WI38 (cell line): ENCODE measurements around the gene MBD3L3.
"Not testable (repeated sequence)": the region's sequence is repeated elsewhere in the genome, so short reads cannot be mapped to it uniquely, and the experiment has no call there.

ENCODE experiments used
- H3K4me3 ChIP-seq: 2 replicates; pipeline ENCODE4 v1.5.1; 2011; ENCODE audit warnings: low read depth, mild to moderate bottlenecking, control low read depth, low read length
- TF ChIP-seq, protein P1 (sequence below): IDR thresholded peaks from 2 replicates; pipeline ENCODE4 v1.5.1; 2012; ENCODE audit warnings: low read depth, mild to moderate bottlenecking, control low read depth, low read length

The MBD3L3 gene

DNA sequence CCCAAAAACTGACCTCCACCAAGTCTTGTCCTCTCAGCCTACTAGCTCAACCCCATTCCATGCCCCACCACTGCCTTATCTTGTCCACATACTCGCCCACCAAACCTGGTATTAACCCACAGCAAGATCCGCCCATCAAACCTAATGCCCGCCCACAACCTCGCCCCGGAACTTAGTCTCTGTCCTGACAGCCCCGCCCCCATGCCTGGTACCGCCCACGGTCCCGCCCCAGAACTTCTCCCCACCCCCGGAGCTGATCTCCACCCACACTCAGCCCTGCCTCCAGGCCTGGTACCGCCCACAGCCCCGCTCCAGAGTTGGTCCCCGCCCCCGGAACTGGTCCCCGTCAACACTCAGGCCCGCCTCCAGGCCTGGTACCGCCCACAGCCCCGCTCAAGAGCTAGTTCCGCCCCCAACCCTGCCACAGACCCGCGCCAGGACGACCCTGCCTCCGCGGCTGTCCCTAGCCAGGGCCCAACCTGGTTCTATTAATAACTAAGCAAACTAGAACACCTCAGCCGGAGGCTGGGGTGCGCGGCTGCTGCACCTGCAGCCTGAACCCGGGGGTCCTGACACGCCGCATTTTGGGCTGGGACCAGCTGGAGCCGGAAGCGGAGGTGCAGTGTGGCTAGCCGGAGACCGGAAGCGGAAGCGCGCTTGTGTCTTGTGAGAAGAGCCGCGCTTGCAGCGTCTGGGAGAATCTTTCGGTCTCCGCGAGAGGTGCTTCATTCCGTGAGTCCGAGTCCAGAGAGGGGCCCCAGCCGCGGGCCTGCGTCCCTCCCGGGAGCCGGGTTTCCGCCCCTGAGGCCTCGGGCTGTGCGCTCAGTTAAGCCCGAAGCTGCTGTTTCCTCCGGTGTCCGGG lies 10.8 kb upstream of the MBD3L3 start, which contains the start of gene ZNF557:
Gene ZNF557 (plus strand): TSS at position 662 of the 862 bp plus-strand sequence. CDS start 5,372 bp downstream, outside the sequence.
- TF ChIP-seq, protein P1, sequence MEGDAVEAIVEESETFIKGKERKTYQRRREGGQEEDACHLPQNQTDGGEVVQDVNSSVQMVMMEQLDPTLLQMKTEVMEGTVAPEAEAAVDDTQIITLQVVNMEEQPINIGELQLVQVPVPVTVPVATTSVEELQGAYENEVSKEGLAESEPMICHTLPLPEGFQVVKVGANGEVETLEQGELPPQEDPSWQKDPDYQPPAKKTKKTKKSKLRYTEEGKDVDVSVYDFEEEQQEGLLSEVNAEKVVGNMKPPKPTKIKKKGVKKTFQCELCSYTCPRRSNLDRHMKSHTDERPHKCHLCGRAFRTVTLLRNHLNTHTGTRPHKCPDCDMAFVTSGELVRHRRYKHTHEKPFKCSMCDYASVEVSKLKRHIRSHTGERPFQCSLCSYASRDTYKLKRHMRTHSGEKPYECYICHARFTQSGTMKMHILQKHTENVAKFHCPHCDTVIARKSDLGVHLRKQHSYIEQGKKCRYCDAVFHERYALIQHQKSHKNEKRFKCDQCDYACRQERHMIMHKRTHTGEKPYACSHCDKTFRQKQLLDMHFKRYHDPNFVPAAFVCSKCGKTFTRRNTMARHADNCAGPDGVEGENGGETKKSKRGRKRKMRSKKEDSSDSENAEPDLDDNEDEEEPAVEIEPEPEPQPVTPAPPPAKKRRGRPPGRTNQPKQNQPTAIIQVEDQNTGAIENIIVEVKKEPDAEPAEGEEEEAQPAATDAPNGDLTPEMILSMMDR, result no peak
- peak within 1 kb of the TSS; percentile 99 for H3K4me3 ChIP-seq

DNA sequence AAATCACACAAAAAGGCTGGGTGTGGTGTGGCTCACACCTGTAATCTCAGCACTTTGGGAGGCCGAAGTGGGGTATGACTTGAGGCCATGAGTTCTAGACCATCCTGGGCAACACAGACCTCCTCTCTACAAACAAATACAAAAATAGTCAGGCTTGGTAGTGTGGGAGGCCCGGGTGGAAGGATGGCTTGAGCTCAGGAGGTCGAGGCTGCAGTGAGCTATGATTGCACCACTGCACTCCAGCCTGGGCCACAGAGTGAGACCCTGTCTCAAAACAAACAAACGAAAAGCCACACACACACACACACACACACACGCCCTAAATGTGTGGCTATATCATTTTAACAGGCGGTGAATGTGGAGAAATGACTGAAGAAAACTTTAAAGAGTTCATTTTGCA lies 10.1 kb upstream of the MBD3L3 start:
- TF ChIP-seq, protein P1, result no peak
- no peak overlapping the region for H3K4me3 ChIP-seq

DNA sequence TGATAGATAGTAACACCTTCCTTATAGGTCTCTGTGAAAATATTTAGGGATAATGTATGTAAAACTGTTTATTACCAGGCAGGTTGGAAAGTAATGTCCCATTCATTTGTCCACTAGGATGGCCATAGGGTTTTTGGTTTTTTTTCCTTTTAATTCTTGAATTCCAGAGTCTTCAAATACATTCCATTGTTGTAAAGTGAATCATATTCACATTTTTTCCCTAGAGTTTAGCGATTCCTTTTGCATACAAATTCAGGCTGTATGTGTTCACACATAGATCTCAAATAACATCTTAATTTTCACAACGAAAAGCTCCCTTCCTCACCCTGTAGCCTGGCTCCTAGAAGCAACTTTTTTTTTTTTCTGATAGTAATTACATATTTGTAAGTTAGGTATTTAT lies 9.2 kb upstream of the MBD3L3 start:
- TF ChIP-seq, protein P1, result no peak
- H3K4me3 ChIP-seq, result no peak overlapping the region

DNA sequence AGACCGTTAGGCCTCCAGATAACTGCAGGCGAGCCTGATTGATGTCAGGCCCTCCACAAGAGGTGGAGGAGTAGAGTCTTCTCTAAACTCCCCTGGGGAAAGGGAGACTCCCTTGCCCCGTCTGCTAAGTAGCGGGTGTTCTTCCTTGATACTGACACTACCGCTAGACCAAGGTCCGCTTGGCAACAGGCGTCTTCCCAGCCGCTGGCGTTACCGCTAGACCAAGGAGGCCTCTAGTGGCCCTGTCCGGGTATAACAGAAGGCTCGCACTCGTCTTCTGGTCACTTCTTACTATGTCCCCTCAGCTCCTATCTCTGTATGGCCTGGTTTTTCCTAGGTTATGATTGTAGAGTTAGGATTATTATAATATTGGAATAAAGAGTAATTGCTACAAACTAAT lies 8.6 kb upstream of the MBD3L3 start:
- not testable (repeated sequence) for H3K4me3 ChIP-seq
- TF ChIP-seq, protein P1, result 0 out of 2 replicates have a peak, but pooled peaks have one; percentile 8

DNA sequence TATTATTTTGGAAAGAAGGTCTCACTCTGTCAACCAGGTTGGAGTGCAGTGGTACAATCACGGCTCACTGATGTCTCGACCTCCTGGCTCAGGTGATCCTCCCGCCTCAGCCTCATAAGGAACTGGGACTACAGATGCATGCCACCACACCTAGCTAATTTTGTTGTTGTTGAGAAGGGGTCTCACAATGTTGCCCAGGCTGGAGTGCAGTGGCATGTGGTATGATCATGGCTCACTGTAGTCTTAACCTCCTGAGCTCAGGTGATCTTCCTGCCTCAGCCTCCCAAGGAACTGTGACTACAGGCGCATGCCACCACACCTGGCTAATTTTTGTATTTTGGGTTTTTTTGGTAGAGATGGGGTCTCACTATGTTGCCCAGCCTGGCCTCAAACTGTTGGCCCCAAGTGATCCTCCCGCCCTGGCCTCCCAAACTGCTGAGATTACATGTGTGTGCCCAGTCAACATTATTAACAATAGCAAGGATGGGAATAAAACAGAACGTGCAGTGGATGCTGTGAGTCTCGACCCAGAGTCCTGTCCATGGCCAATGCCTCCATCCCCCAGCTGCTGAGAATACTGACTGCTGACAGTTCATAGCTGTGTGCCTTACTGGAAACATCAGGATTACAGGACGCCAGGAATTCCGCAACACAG lies 5.4 kb upstream of the MBD3L3 start:
- H3K4me3 ChIP-seq, result no peak overlapping the region
- TF ChIP-seq, protein P1, result no peak

DNA sequence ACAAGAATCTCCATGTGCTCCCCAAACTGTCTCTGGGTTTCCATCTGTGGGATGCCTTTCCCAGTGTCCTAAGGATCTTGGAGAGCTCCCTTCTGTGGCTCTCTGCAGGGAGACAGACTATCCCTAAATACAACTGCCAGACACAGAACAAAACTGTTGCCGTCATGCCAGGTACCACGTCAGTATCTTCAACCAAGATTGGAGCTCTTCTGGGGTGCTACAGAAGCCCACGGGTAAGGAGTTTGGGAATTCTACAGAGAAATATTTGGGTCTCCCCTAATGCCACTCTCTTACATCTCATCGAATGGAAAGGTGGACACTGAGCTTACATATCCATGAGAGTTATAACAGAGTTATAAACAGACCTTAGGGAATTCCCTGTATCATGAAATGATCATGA lies 4.9 kb upstream of the MBD3L3 start:
- no peak overlapping the region for H3K4me3 ChIP-seq
- TF ChIP-seq, protein P1, result no peak

DNA sequence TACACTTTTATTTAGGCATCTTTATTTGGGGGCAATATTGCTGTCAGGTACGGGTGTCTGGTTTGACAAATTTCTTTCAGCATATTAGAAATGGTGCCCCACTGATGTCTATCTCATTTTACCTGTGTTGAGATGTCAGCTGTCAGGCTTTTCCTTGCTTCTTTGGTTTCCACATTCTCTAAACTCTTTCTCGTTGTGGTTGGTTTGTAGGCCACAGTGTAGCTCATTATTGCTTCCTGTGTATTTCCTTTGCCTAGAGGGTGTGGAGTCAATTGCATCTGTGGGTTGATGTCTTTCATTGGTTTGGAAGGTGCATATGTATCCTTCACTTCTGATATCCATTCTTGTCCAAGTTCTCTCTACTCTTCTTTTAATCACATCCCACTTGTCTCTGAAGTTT lies 1.5 kb upstream of the MBD3L3 start:
- H3K4me3 ChIP-seq, result not testable (repeated sequence)

DNA sequence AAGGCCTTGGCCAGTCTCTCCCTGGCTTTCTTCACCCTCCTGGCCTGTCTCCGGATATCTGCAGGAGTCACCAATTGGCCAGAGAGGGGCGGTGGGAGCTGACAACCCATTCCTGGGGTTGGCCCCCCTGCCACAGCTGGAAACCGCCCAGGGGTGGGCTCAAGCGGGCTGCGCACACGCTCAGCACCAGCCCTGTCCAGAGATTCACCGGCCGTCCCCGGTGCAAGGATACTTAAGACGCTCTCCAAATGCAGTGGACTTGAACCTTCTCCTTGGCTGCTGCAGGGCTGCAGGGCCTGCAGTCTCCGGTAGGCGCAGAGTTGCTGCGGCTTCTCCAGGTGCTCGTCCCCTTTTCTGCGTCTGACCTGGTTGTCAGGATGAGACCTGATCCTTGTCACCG lies 2.1 kb downstream of the MBD3L3 start:
- H3K4me3 ChIP-seq, result not testable (repeated sequence)

DNA sequence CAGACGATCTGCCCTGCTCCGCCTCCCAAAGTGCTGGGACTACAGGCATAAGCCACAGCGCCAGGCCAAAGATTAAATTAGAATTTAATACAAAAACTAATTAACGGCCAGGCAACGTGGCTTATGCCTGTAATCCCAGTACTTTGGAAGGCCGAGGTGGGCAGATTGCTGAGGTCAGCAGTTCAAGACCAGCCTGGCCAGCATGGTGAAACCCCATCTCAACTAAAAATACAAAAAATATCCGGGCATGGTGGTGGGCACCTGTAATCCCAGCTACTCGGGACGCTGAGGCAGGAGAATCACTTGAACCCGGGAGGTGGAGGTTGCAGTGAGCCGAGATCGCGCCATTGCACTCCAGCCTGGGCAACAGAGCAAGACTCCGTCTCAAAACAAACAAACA lies 2.8 kb downstream of the MBD3L3 start:
- not testable (repeated sequence) for H3K4me3 ChIP-seq

DNA sequence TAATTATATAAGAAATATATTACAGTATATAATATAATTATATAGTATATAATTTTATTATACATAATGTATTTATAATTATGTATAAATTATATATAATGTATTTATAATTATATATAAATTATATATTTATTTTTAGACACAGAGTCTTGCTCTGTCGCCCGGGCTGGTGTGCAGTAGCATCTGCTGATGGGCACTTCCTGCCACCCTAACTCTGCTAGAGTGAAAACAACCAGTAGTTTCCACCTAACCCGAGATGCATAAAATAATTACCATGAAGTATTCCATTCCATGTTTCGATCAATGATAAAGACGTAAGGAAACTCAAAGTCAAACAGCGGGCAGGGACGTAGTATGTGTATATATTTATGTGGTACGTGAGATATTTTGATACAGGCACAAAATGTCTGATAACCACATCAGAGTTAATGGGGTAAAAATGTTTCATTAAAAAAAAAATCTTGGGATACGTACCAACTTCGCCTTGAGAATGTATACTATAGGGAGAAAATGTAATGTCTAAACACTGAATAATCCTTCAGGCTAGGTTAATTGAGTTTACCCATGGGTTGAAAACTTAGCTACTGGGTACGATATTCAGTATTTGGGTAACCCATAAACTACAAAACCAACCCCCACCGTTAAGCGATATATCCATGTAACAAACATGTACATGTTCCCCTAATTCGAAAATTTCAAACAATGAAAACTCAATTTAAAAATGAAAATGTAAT lies 3.7 kb downstream of the MBD3L3 start:
- not testable (repeated sequence) for H3K4me3 ChIP-seq

DNA sequence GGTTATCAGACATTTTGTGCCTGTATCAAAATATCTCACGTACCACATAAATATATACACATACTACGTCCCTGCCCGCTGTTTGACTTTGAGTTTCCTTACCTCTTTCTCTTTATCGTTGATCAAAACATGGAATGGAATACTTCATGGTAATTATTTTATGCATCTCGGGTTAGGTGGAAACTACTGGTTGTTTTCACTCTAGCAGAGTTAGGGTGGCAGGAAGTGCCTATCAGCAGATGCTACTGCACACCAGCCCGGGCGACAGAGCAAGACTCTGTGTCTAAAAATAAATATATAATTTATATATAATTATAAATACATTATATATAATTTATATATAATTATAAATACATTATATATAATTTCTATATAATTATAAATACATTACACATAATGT lies 5.6 kb downstream of the MBD3L3 start:
- not testable (repeated sequence) for H3K4me3 ChIP-seq

DNA sequence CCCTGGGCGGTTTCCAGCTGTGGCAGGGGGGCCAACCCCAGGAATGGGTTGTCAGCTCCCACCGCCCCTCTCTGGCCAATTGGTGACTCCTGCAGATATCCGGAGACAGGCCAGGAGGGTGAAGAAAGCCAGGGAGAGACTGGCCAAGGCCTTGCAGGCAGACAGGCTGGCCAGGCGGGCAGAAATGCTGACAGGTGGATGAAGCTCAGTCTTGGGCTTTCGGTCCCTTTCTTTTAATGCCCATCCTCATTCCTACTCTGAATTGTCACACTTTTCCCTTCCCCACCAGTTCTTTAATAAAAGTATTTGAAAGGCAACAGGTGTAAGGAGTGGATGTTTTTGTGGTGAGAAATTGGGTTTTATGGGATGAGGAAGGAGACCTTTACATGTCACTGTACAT lies 7.1 kb downstream of the MBD3L3 start:
- not testable (repeated sequence) for H3K4me3 ChIP-seq
